ENCODE measurements around the gene MRPS15. TPM values are rescaled to one million over a fixed set of nuclear protein-coding genes. Genes with fewer than 3 reads are reported as not detected.

Gene MRPS15
- total and polyA plus RNA-seq, 4 donors: 41.8 to 95.0 (median 59.8) TPM

- no peaks in the 10 kb centered on the region for H3K9me3 ChIP-seq (ENCODE audit: control insufficient read depth in 4 of 4, low read length in 3 of 4)
- no peak overlapping the region for H3K9ac ChIP-seq (ENCODE audit: low read depth in 1 of 2, low read length in 2 of 2)
- no peaks in the 10 kb centered on the region for H3K4me1 ChIP-seq (ENCODE audit: control insufficient read depth in 4 of 4, insufficient read depth in 4 of 4, low read length in 3 of 4)
- TF ChIP-seq YY1 (IDR thresholded peaks at IDR 0.05): no peak
- no peak for TF ChIP-seq JUND (IDR thresholded peaks at IDR 0.05)
- no peak for TF ChIP-seq GABPA (IDR thresholded peaks at IDR 0.05 in 1 of 2, conservative IDR thresholded peaks at IDR 0.05 in 1 of 2)
- TF ChIP-seq MAX (IDR thresholded peaks at IDR 0.05): no peak
- no peak for TF ChIP-seq HNF4A (conservative IDR thresholded peaks at IDR 0.05)
- TF ChIP-seq RXRA (IDR thresholded peaks at IDR 0.05): no peak
- TF ChIP-seq ATF3 (IDR thresholded peaks at IDR 0.05): no peak
- no peak for TF ChIP-seq TAF1 (conservative IDR thresholded peaks at IDR 0.05)
- TF ChIP-seq FOXA2 (IDR thresholded peaks at IDR 0.05): no peak
- TF ChIP-seq HNF4G (IDR thresholded peaks at IDR 0.05): no peak
- no peak for TF ChIP-seq FOXA1 (IDR thresholded peaks at IDR 0.05)
- TF ChIP-seq REST (IDR thresholded peaks at IDR 0.05): no peak
- TF ChIP-seq NR2F2 (IDR thresholded peaks at IDR 0.05): no peak
- DNase-seq (ENCODE audit: low spot score): no peak
- WGBS: 83% methylated on average over 1 of the region's 1 CpG
- H3K36me3 ChIP-seq (ENCODE audit: control insufficient read depth in 4 of 4, insufficient read depth in 3 of 4, low read depth in 1 of 4, low read length in 3 of 4): no peaks in the 10 kb centered on the region
- no peak overlapping the region for H3K27ac ChIP-seq (ENCODE audit: low read depth in 1 of 2, low read length in 2 of 2)
- no peak overlapping the region for H3K4me3 ChIP-seq (ENCODE audit: low read depth in 1 of 3, low read length in 3 of 3)
- no peaks in the 10 kb centered on the region for H3K27me3 ChIP-seq (ENCODE audit: control insufficient read depth in 4 of 4, insufficient read depth in 4 of 4, low read length in 3 of 4)
Measured at GRCh38 chr1:36512842-36513241, 48.7 kb upstream of the MRPS15 start.

- no peak for DNase-seq (ENCODE audit: low spot score)
- WGBS: 90% methylated on average over 15 of the region's 15 CpGs
- no peak overlapping the region for H3K9ac ChIP-seq (ENCODE audit: low read depth in 1 of 2, low read length in 2 of 2)
Measured at GRCh38 chr1:36511804-36512798, 47.9 kb upstream of the MRPS15 start.

More at GRCh38 chr1:36511804-36512798, 47.9 kb upstream of the MRPS15 start:
- Histone ChIP-seq H3K27me3 (ENCODE audit: control insufficient read depth in 4 of 4, insufficient read depth in 4 of 4, low read length in 3 of 4) (no peaks in the 10 kb centered on the region), H3K4me1 (ENCODE audit: control insufficient read depth in 4 of 4, insufficient read depth in 4 of 4, low read length in 3 of 4) (no peaks in the 10 kb centered on the region), H3K36me3 (ENCODE audit: control insufficient read depth in 4 of 4, insufficient read depth in 3 of 4, low read depth in 1 of 4, low read length in 3 of 4) (no peaks in the 10 kb centered on the region), H3K4me3 (ENCODE audit: low read depth in 1 of 3, low read length in 3 of 3) (no peak overlapping the region), H3K9me3 (ENCODE audit: control insufficient read depth in 4 of 4, low read length in 3 of 4) (no peaks in the 10 kb centered on the region), H3K27ac (ENCODE audit: low read depth in 1 of 2, low read length in 2 of 2) (no peak overlapping the region)
- no peak for TF ChIP-seq RAD21 (IDR thresholded peaks at IDR 0.05)
- TF ChIP-seq HNF4G (IDR thresholded peaks at IDR 0.05): no peak
- no peak for TF ChIP-seq SP1 (IDR thresholded peaks at IDR 0.05)
- TF ChIP-seq RXRA (IDR thresholded peaks at IDR 0.05): no peak
- TF ChIP-seq FOXA1 (IDR thresholded peaks at IDR 0.05): no peak
- no peak for TF ChIP-seq CTCF (IDR thresholded peaks at IDR 0.05; ENCODE audit: low read depth, low read length, missing input control)
- TF ChIP-seq ZBTB33 (IDR thresholded peaks at IDR 0.05): no peak
- TF ChIP-seq HNF4A (conservative IDR thresholded peaks at IDR 0.05): no peak
- TF ChIP-seq GABPA (IDR thresholded peaks at IDR 0.05 in 1 of 2, conservative IDR thresholded peaks at IDR 0.05 in 1 of 2): no peak
